Measurements from ENCODE around the gene SEC16B.
"Not testable (repeated sequence)": the region's sequence is repeated elsewhere in the genome, so short reads cannot be mapped to it uniquely, and the experiment has no call there.

The SEC16B gene

DNA sequence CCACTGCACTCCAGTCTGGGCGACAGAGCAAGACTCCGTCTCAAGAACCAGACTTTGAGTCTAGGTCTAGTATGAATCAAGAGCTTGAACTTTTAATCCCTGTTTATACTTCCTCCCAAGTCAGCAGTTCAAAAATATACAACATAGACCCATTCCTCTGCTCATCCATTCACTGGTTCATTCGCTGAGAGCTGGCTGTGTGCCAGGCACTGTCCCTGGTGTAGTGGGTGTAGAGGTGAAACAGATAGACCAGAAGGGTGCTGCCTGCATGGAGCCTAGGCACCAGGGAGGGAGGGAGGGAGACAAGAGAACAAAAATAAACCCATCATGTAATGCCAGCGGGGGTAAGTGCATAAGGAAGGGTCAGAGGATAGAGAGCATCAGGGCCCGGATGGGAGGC, 25.5 kb upstream of the SEC16B start:
- Histone ChIP-seq H3K4me1 (ENCODE audit: low read depth, poor library complexity, severe bottlenecking) (no peaks in the 10 kb centered on the region), H2AFZ (ENCODE audit: low read depth) (no peak overlapping the region), H3K4me2 (no peak overlapping the region), H3K9ac (no peak overlapping the region), H3K79me2 (ENCODE audit: insufficient read depth, low read depth) (no peaks in the 10 kb centered on the region), H3K27ac (no peak overlapping the region), H3K27me3 (ENCODE audit: insufficient read depth, low read depth) (no peaks in the 10 kb centered on the region), H4K20me1 (ENCODE audit: insufficient read depth) (no peaks in the 10 kb centered on the region), H3K36me3 (ENCODE audit: insufficient read depth) (no peaks in the 10 kb centered on the region), H3K4me3 (IDR thresholded peaks at IDR 0.05; ENCODE audit: insufficient read depth, low read depth, low read length) (no peak overlapping the region)
- TF ChIP-seq CTCF (conservative IDR thresholded peaks at IDR 0.05; ENCODE audit: low read depth, low read length): no peak

GRCh38 chr1:177986281-177986680, 16.4 kb upstream of the SEC16B start:
- not testable (repeated sequence) for H3K79me2 ChIP-seq (ENCODE audit: insufficient read depth, low read depth); H3K4me3 ChIP-seq (IDR thresholded peaks at IDR 0.05; ENCODE audit: insufficient read depth, low read depth, low read length); H3K27ac ChIP-seq; H3K9ac ChIP-seq; H3K27me3 ChIP-seq (ENCODE audit: insufficient read depth, low read depth); H3K4me2 ChIP-seq; H2AFZ ChIP-seq (ENCODE audit: low read depth); H3K36me3 ChIP-seq (ENCODE audit: insufficient read depth); H4K20me1 ChIP-seq (ENCODE audit: insufficient read depth); H3K4me1 ChIP-seq (ENCODE audit: low read depth, poor library complexity, severe bottlenecking)

DNA sequence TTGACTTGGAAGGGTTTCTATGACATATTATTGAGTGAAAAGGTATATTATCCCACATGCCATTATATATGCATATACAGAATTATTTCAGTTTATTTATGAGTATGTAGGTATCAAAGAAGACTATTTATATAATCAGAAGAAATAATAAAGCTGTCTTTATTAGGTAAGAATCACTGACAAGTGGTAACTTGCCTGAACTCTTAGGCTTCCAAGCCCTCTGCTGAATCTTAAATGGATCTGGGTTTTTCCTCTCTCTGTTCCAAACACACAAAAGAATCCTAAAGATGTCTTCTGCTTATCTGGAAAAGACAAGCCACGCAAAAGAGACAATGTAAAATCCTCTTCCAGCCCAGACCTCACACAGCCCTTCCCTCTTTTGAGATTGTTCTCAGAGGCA, 14.9 kb upstream of the SEC16B start:
- H4K20me1 ChIP-seq (ENCODE audit: insufficient read depth): no peaks in the 10 kb centered on the region
- no peak overlapping the region for H3K4me2 ChIP-seq
- no peaks in the 10 kb centered on the region for H3K79me2 ChIP-seq (ENCODE audit: insufficient read depth, low read depth)
- no peak overlapping the region for H3K4me3 ChIP-seq (IDR thresholded peaks at IDR 0.05; ENCODE audit: insufficient read depth, low read depth, low read length)
- H3K27me3 ChIP-seq (ENCODE audit: insufficient read depth, low read depth): no peaks in the 10 kb centered on the region
- TF ChIP-seq CTCF (conservative IDR thresholded peaks at IDR 0.05; ENCODE audit: low read depth, low read length): no peak
- no peaks in the 10 kb centered on the region for H3K4me1 ChIP-seq (ENCODE audit: low read depth, poor library complexity, severe bottlenecking)
- no peak overlapping the region for H3K27ac ChIP-seq
- H2AFZ ChIP-seq (ENCODE audit: low read depth): no peak overlapping the region
- H3K9ac ChIP-seq: no peak overlapping the region
- no peaks in the 10 kb centered on the region for H3K36me3 ChIP-seq (ENCODE audit: insufficient read depth)

- Histone ChIP-seq H3K27ac (no peak overlapping the region), H3K36me3 (ENCODE audit: insufficient read depth) (no peaks in the 10 kb centered on the region), H3K9ac (no peak overlapping the region), H3K4me1 (ENCODE audit: low read depth, poor library complexity, severe bottlenecking) (no peaks in the 10 kb centered on the region), H2AFZ (ENCODE audit: low read depth) (no peak overlapping the region), H3K4me2 (no peak overlapping the region), H3K4me3 (IDR thresholded peaks at IDR 0.05; ENCODE audit: insufficient read depth, low read depth, low read length) (no peak overlapping the region), H4K20me1 (ENCODE audit: insufficient read depth) (no peaks in the 10 kb centered on the region), H3K79me2 (ENCODE audit: insufficient read depth, low read depth) (no peaks in the 10 kb centered on the region), H3K27me3 (ENCODE audit: insufficient read depth, low read depth) (no peaks in the 10 kb centered on the region)
- TF ChIP-seq CTCF (conservative IDR thresholded peaks at IDR 0.05; ENCODE audit: low read depth, low read length): no peak
Observed at GRCh38 chr1:177984136-177984525, 14.3 kb upstream of the SEC16B start.

DNA sequence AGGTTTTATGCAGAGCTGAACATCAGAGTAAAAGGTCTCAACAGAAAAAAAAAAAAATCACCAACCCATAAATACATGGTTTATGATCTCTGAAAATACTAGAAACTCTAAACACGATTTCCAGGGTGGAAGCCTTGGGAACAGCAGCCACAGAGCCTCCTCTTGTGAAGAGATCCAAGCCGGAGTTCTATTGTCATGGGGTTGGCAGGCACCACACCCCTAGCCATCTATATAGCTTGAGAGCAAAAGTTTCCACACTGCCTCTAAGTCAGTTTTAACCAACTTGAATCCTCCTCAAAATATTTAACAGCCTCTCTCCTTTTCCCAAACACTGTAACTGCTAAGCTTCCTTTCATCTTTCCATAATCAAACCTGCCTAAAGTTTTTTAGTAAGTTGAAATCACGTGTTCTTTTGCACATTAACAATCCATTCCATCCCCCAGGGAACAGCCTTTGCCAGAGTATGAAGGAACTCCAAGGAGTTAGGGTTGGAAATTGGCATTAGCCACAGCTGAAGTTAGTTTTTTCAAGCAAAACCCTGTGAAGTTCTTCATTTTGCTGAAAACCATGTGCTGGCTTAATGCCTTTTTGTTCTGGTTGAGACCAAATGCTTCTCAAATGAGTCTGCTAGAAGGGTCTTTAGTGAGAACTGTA, 13.8 kb upstream of the SEC16B start:
- H3K27me3 ChIP-seq (ENCODE audit: insufficient read depth, low read depth): no peaks in the 10 kb centered on the region

More for the DNA sequence above, 13.8 kb upstream of the SEC16B start:
- H3K36me3 ChIP-seq (ENCODE audit: insufficient read depth): no peaks in the 10 kb centered on the region
- no peaks in the 10 kb centered on the region for H3K79me2 ChIP-seq (ENCODE audit: insufficient read depth, low read depth)
- H3K4me2 ChIP-seq: no peak overlapping the region
- no peak for TF ChIP-seq CTCF (conservative IDR thresholded peaks at IDR 0.05; ENCODE audit: low read depth, low read length)
- no peaks in the 10 kb centered on the region for H4K20me1 ChIP-seq (ENCODE audit: insufficient read depth)
- no peak overlapping the region for H3K9ac ChIP-seq
- no peak overlapping the region for H3K27ac ChIP-seq
- H3K4me3 ChIP-seq (IDR thresholded peaks at IDR 0.05; ENCODE audit: insufficient read depth, low read depth, low read length): no peak overlapping the region
- no peaks in the 10 kb centered on the region for H3K4me1 ChIP-seq (ENCODE audit: low read depth, poor library complexity, severe bottlenecking)
- no peak overlapping the region for H2AFZ ChIP-seq (ENCODE audit: low read depth)
